ENCODE measurements around the gene PNMA8A. TPM values are rescaled to one million over a fixed set of nuclear protein-coding genes. Genes with fewer than 3 reads are reported as not detected.
"Not testable (repeated sequence)": the region's sequence is repeated elsewhere in the genome, so short reads cannot be mapped to it uniquely, and the experiment has no call there.

PNMA8A gene
- 4.4 and 4.6 TPM in 2 replicates for total RNA-seq (2014; rRNA removed; shearing (Covaris generic))

DNA sequence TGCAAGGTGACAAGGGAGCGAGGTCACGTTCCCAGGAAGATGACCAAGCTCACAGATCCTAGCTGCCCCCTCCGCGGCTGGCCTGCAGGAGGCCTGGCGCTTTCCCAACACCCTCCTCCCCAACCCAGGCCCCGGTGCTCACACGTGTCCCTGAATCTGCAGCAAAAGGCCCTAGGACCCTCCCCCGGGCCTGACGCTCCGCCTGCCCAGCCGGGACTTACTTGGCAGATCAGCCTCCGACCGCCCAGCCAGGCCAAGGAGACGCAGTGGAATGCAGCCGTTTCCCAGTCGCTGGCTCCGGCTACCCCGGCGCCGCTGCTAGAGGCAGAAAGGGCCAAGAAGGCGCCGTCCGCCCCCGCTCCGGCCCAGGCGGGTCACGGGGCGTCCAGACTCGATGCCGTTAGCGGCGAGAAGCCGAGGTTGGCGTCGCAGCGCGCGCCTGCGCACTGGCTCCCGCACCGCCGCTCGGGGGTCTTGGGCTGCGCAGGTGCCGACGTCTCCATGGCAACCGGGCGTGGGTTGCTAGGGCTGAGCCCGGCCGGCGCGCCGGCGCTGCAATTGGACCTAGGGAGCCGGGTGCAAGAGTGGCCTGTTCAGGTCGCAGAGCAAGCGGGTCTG, at the start of gene PNMA8A:
TSS of gene PNMA8A (minus strand) at position 448 of the 618 bp plus-strand sequence. CDS start 528 bp downstream, outside the sequence.
- peak; percentile 49 for DNase-seq (ENCODE audit: low read depth)

GRCh38 chr19:46520616-46521015, 49.3 kb upstream of the PNMA8A start:
- peak; percentile 29 for DNase-seq (ENCODE audit: low read depth)

GRCh38 chr19:46517471-46517870, 46.1 kb upstream of the PNMA8A start:
- no peak for DNase-seq (ENCODE audit: low read depth)

GRCh38 chr19:46515879-46516350, 44.6 kb upstream of the PNMA8A start:
- DNase-seq (ENCODE audit: low read depth) = peak; percentile 35

- DNase-seq (ENCODE audit: low read depth) = no peak
These were observed 43.9 kb upstream of the PNMA8A start for GRCh38 chr19:46515290-46515609.

GRCh38 chr19:46514589-46515289, 43.4 kb upstream of the PNMA8A start:
- DNase-seq (ENCODE audit: low read depth) = no peak

- DNase-seq (ENCODE audit: low read depth) = peak; percentile 84
These were observed 42.3 kb upstream of the PNMA8A start for GRCh38 chr19:46513461-46514236.

DNA sequence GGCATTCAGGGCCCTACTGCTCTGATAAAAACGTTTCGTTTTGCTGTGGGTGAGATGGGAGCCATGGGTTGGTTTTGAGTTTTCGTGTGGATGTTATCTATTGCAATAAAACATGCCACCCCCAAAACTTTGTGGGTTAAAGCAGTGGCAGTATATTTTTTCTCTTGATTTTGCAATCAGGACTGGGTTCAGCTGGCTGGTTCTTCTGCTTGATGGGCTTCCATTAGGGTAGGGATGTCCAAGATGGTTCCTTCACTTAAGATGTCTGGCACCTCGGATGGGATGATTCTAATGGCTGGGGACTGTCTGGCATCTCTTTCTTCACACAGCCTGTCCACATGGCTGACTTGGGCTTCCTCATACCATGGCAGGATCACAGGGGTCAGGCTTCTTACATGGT, 39.9 kb upstream of the PNMA8A start:
- no peak for DNase-seq (ENCODE audit: low read depth)

- DNase-seq (ENCODE audit: low read depth) = no peak
These were observed 36.8 kb upstream of the PNMA8A start for GRCh38 chr19:46508206-46508605.

- no peak for DNase-seq (ENCODE audit: low read depth)
These were observed 32.6 kb upstream of the PNMA8A start for GRCh38 chr19:46503848-46504453.

DNA sequence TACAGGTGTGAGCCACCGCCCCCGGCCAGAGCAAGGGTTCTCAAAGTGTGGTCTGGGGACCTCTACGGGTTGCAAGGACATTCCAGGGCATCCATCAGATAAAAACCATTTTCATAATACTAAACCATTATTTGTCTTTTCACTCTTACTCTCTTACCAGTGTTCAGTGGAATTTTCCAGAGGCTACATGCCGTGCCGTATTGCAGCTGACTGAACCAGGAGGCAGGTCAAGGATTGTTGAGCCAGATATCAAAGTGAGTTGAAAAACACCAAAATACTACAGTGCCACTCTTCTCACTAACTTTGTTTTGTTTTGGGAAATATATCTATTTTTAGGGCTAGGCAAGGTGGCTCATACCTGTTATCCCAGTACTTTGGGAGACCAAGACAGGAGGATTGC, 31.5 kb upstream of the PNMA8A start:
- no peak for DNase-seq (ENCODE audit: low read depth)

DNA sequence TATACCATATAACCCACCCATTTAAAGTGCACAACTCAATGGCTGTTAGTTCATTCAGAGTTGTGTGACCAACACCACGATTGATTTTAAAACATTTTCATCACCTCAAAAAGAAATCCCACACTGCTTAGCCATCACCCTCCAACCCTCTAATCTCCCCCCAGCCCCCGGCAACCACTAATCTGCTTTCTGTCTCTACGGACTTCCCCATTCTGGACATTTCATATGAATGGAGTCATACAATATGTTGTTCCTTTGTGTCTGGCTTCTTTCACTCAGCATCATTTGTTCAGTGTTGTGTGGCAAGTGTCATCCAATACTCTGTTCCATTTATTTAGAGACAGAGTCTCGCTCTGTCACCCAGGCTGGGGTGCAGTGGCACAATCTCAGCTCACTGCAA, 28.3 kb upstream of the PNMA8A start:
- peak; percentile 55 for DNase-seq (ENCODE audit: low read depth)

GRCh38 chr19:46497773-46498172, 26.4 kb upstream of the PNMA8A start:
- no peak for DNase-seq (ENCODE audit: low read depth)

DNA sequence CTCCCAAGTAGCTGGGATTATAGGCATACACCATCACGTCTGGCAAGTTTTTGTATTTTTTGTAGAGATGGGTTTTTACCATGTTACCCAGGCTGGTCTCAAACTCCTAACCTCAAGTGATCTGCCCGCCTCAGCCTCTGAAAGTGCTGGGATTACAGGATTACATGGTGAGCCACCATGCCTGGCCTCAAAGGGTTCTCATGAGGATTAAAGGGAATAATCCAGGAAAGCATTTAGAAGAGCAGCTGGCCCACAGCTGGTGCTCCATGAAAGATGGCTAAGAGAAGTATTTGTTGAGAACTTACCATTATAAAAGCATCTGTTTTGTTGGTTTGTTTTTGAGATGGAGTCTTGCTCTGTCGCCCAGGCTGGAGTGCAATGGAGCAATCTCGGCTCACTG, 25.5 kb upstream of the PNMA8A start:
- DNase-seq (ENCODE audit: low read depth) = not testable (repeated sequence)

GRCh38 chr19:46496304-46496703, 24.9 kb upstream of the PNMA8A start:
- DNase-seq (ENCODE audit: low read depth) = no peak

DNA sequence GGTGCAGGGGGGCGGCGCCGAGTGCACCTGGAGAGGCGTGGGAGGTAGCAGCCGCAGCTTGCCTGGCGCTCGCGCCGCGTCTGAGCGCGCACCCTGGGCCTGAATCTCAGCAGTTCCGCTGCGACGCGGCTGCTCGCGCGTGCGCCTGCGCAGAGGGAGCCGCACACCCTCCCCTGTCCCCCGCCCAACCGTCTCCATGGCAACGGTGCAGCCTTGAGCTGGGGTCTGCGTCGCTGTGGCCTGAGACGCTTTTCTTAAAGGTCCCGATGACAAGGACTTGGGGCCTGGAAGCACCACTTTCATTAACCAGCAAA, 24.4 kb upstream of the PNMA8A start, which contains the start of gene PNMA8B:
TSS of gene PNMA8B (minus strand) at position 82 of the 314 bp plus-strand sequence. CDS start 402 bp downstream, outside the sequence.
- no peak for DNase-seq (ENCODE audit: low read depth)

DNA sequence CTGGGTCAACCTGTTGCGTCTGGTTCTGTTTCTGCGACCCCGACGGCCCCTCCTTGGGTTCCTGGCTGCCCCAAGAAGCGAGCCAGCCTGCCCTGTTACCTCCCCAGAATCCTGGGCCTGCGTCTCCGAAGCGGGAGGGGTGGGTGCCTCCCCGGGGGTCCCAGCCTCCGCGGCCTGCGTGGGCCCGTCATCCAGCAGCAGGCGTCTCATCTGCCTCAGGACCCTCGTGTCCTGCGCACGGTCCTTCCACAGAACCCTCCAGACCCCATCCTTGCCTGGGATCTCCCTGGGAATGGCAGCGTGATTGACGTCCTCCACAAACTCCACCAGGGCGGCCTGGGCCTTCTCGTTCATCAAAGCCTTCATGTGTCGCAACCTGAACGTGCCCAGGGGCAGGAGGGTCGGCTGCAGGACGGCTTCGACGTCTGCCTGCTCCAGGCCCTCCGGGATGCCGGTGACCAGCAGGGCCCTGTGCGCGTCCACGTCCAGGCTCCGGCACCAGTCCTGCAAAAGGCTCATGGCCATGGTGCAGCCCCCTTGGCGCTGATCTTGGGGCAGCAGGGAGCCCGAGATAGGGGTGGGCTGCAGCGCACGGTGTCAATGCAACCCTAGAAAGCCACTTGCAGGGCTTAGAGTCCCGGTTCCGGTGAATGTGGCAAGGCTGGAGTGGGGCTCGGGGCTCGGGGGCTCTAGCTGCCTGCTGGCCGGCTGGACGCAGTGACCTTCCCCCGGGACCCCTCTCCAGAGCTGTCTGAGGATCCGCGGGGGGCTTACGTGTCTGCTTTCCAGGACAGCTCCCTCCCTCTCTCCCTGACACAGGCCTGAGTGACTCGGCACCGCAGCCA, 23.8 kb upstream of the PNMA8A start:
- no peak for DNase-seq (ENCODE audit: low read depth)

DNA sequence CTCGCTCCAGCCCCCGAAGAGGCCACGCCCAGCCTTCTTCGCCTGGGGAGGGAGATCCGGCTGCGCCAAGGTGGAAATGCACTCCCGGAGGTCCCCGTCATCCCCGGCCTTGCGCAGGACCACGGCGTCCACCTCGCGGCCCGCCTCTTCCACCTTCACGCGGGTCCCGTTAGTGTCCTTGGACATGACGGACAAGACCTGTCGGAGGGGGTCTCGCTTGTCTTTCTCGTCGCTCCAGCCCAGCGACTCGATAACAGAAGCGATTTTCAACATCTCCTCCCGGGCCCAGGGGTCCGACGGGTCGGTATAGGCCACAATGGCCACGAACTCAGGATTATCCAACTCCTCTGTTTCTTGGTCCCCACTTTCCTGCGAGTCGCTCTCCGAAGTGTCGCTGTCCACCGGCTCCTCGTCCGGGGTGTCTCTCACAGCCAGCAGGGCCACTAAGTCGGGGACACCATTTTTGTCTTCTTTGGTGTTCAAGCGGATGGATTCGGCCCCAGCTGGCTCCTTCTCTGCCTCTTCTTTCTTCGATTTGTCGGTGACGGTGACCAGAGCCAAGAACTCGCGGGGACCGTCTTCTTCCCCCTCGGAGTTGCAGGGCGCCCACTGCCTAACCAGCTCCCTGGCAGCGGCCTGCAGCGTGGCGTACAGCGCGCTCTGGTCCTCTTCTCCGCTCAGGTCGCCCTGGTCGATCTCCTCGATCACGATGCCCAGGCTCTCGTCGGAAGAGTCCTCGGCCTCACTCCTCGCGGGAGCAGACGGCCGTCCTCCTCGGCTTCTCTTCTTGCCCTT, 23.0 kb upstream of the PNMA8A start:
- no peak for DNase-seq (ENCODE audit: low read depth)

- no peak for DNase-seq (ENCODE audit: low read depth)
These were observed 22.1 kb upstream of the PNMA8A start for GRCh38 chr19:46493236-46494145.
